Astrocyte (in vitro differentiated cells and primary cell): ENCODE measurements around the gene CNNM2. TPM values are rescaled to one million over a fixed set of nuclear protein-coding genes. Genes with fewer than 3 reads are reported as not detected.

Experiments
- DNase-seq: peaks from one replicate; pipeline ENCODE4 v3.0.0-alpha.2; 2010; ENCODE audit warnings: low read depth
- FAIRE-seq: peaks from 2 replicates; lab custom pipeline; 2011; peaks lifted over from hg19 to GRCh38; lab: Jason Lieb, UNC
- H2AFZ ChIP-seq: 2 replicates; pipeline ENCODE4 v1.6.0; 2012; ENCODE audit warnings: low read depth, low read length, inconsistent platforms
- H3K27ac ChIP-seq: 2 replicates; pipeline ENCODE4 v1.5.1; 2011; ENCODE audit warnings: low read depth, low read length, inconsistent platforms
- H3K27me3 ChIP-seq: 2 replicates; pipeline ENCODE4 v1.6.0; 2011; ENCODE audit warnings: low read length, inconsistent platforms; ENCODE audit not compliant: insufficient read depth
- H3K36me3 ChIP-seq: 2 replicates; pipeline ENCODE4 v1.5.1; 2011; ENCODE audit warnings: low read length, inconsistent platforms; ENCODE audit not compliant: insufficient read depth
- H3K4me1 ChIP-seq: 2 replicates; pipeline ENCODE4 v1.5.1; 2011; ENCODE audit warnings: low read length, inconsistent platforms; ENCODE audit not compliant: insufficient read depth
- H3K4me2 ChIP-seq: 2 replicates; pipeline ENCODE4 v1.6.0; 2012; ENCODE audit warnings: low read length, inconsistent platforms
- H3K4me3 ChIP-seq: 2 replicates; pipeline ENCODE4 v1.5.1; 2011; ENCODE audit warnings: low read depth, mild to moderate bottlenecking, low read length, inconsistent platforms; ENCODE audit not compliant: insufficient read depth
- H3K79me2 ChIP-seq: 2 replicates; pipeline ENCODE4 v1.6.0; 2012; ENCODE audit warnings: mild to moderate bottlenecking, low read length, inconsistent platforms; ENCODE audit not compliant: insufficient read depth
- H3K9ac ChIP-seq: 2 replicates; pipeline ENCODE4 v1.6.0; 2012; ENCODE audit warnings: mild to moderate bottlenecking, low read length, inconsistent platforms
- H3K9me3 ChIP-seq: 2 replicates; pipeline ENCODE4 v1.5.1; 2012; ENCODE audit warnings: low read depth, mild to moderate bottlenecking, low read length, inconsistent platforms; ENCODE audit not compliant: insufficient read depth
- H4K20me1 ChIP-seq: 2 replicates; pipeline ENCODE4 v1.6.0; 2012; ENCODE audit warnings: low read length, inconsistent platforms; ENCODE audit not compliant: insufficient read depth
- H3K27ac Mint-ChIP-seq: one replicate; pipeline ENCODE4 v1.8.0; 2021; ENCODE audit warnings: mild to moderate bottlenecking, mixed read lengths; ENCODE audit not compliant: unreplicated experiment
- H3K27me3 Mint-ChIP-seq: one replicate; pipeline ENCODE4 v1.8.0; 2021; ENCODE audit warnings: low read depth, mixed read lengths; ENCODE audit not compliant: unreplicated experiment
- H3K36me3 Mint-ChIP-seq: one replicate; pipeline ENCODE4 v1.8.0; 2021; ENCODE audit warnings: low read depth, mixed read lengths; ENCODE audit not compliant: unreplicated experiment
- H3K4me1 Mint-ChIP-seq: one replicate; pipeline ENCODE4 v1.8.0; 2021; ENCODE audit warnings: low read depth, mixed read lengths; ENCODE audit not compliant: unreplicated experiment
- H3K4me3 Mint-ChIP-seq: one replicate; pipeline ENCODE4 v1.8.0; 2021; ENCODE audit warnings: mild to moderate bottlenecking, moderate library complexity, mixed read lengths; ENCODE audit not compliant: unreplicated experiment
- H3K9me3 Mint-ChIP-seq: one replicate; pipeline ENCODE4 v1.8.0; 2021; ENCODE audit warnings: mild to moderate bottlenecking, mixed read lengths; ENCODE audit not compliant: unreplicated experiment
- EZH2 ChIP-seq: IDR thresholded peaks from 2 replicates; pipeline ENCODE4 v1.6.1; 2012; ENCODE audit warnings: mild to moderate bottlenecking, low read length, inconsistent platforms; ENCODE audit not compliant: insufficient read depth
- total RNA-seq: library from RNA; stranded (reverse); gene quantifications from 2 replicates; pipeline ENCODE4 v1.2.1, GENCODE V29; 2021
- TF ChIP-seq, protein P1 (sequence below): IDR thresholded peaks from 2 replicates; pipeline ENCODE4 v1.5.1; 2011; ENCODE audit warnings: low read depth, mild to moderate bottlenecking, inconsistent platforms, low read length, moderate library complexity; ENCODE audit not compliant: insufficient read depth

CNNM2 gene
- total RNA-seq, 1 donor from 2014 or later = 9.9 TPM

DNA sequence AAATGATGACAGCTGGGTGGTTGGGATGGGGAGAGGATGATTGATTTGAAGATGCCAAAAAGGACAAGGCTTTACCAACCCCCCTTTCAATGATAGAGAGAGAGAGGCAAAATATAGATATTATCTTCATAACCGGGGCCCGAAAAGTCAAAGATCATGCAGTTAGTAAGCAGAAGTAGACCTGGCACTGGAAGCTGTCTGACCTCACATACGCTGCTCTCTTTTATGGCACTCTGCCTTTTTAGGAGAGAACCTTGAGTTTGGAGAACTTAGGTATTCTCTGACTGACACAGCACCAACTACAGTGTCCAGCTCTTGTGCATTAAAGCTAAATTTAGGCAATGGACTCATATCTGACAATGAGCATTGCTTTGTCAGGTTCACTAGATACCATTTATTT lies 30.7 kb downstream of the CNNM2 start:
- FAIRE-seq (no peak), DNase-seq (no peak)
- no peak overlapping the region for H3K4me2 ChIP-seq
- no peaks in the 10 kb centered on the region for H3K4me1 ChIP-seq
- Mint-ChIP-seq H3K9me3 (no peaks in the 10 kb centered on the region), H3K4me1 (peaks cover 8% of the 10 kb centered on the region), H3K4me3 (no peak overlapping the region), H3K27me3 (no peaks in the 10 kb centered on the region), H3K27ac (no peak overlapping the region), H3K36me3 (no peaks in the 10 kb centered on the region)
- TF ChIP-seq, protein P1, sequence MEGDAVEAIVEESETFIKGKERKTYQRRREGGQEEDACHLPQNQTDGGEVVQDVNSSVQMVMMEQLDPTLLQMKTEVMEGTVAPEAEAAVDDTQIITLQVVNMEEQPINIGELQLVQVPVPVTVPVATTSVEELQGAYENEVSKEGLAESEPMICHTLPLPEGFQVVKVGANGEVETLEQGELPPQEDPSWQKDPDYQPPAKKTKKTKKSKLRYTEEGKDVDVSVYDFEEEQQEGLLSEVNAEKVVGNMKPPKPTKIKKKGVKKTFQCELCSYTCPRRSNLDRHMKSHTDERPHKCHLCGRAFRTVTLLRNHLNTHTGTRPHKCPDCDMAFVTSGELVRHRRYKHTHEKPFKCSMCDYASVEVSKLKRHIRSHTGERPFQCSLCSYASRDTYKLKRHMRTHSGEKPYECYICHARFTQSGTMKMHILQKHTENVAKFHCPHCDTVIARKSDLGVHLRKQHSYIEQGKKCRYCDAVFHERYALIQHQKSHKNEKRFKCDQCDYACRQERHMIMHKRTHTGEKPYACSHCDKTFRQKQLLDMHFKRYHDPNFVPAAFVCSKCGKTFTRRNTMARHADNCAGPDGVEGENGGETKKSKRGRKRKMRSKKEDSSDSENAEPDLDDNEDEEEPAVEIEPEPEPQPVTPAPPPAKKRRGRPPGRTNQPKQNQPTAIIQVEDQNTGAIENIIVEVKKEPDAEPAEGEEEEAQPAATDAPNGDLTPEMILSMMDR = no peak
- TF ChIP-seq EZH2 = no peak
- no peaks in the 10 kb centered on the region for H3K79me2 ChIP-seq
- H4K20me1 ChIP-seq = peaks cover 5% of the 10 kb centered on the region
- H3K4me3 ChIP-seq = no peak overlapping the region
- no peaks in the 10 kb centered on the region for H3K9me3 ChIP-seq
- H3K9ac ChIP-seq = no peak overlapping the region
- no peak overlapping the region for H2AFZ ChIP-seq
- no peaks in the 10 kb centered on the region for H3K36me3 ChIP-seq
- no peaks in the 10 kb centered on the region for H3K27me3 ChIP-seq
- no peak overlapping the region for H3K27ac ChIP-seq

DNA sequence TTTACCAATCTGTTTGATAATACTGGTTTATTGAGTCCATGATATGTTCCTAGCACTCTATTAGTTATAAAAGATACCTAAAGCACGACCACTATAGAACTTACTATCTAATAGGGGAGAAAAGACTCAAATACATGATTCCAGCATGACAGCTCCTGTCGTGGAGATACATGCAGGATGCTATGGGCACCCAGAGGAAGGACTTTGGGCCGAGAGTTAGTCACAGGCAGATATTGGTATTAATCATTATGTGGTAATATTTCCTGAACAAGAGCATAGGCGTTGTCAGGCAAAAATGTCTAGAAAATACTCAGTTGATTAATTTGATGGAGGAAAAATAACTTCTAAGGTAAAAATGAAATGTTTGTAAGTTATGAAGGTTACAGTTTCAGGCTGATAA lies 31.8 kb downstream of the CNNM2 start:
- Histone ChIP-seq H4K20me1 (peaks cover 5% of the 10 kb centered on the region), H3K4me1 (no peaks in the 10 kb centered on the region), H3K79me2 (no peaks in the 10 kb centered on the region), H3K27ac (no peak overlapping the region), H3K9me3 (no peaks in the 10 kb centered on the region), H3K9ac (no peak overlapping the region), H3K36me3 (no peaks in the 10 kb centered on the region), H3K27me3 (no peaks in the 10 kb centered on the region), H3K4me3 (no peak overlapping the region), H3K4me2 (no peak overlapping the region), H2AFZ (no peak overlapping the region)
- H3K27me3 Mint-ChIP-seq = no peaks in the 10 kb centered on the region
- peaks cover 6% of the 10 kb centered on the region for H3K4me1 Mint-ChIP-seq
- no peak for DNase-seq
- H3K36me3 Mint-ChIP-seq = peaks cover 4% of the 10 kb centered on the region
- peaks cover 6% of the 10 kb centered on the region for H3K9me3 Mint-ChIP-seq
- H3K27ac Mint-ChIP-seq = no peak overlapping the region
- TF ChIP-seq, protein P1 = no peak
- no peak for TF ChIP-seq EZH2
- FAIRE-seq = no peak
- no peak overlapping the region for H3K4me3 Mint-ChIP-seq

DNA sequence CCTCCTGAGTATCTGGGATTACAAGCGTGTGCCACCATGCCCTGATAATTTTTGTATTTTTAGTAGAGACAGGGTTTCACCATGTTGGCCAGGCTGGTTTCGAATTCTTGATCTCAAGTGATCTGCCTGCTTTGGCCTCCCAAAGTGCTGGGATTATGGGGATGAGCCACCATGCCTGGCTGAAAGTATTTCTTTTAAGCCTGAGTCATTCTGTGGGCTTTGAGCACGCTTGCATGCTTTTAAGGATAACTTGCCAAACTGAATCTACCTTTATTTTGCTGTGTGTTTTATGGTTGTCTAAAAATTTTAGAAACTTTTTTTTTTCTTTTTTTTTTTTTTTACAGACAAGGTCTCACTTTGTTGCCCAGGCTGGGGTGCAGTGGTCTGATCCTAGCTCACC lies 33.2 kb downstream of the CNNM2 start:
- TF ChIP-seq EZH2 = no peak
- TF ChIP-seq, protein P1 = no peak
- H3K4me2 ChIP-seq = no peak overlapping the region
- Mint-ChIP-seq H3K36me3 (peaks cover 5% of the 10 kb centered on the region), H3K27me3 (no peaks in the 10 kb centered on the region), H3K9me3 (peaks cover 7% of the 10 kb centered on the region), H3K4me1 (peaks cover under 1% of the 10 kb centered on the region), H3K27ac (no peak overlapping the region), H3K4me3 (no peak overlapping the region)
- no peak for FAIRE-seq
- no peak overlapping the region for H2AFZ ChIP-seq
- H3K4me3 ChIP-seq = no peak overlapping the region
- H3K9ac ChIP-seq = no peak overlapping the region
- no peaks in the 10 kb centered on the region for H3K4me1 ChIP-seq
- no peaks in the 10 kb centered on the region for H3K9me3 ChIP-seq
- H3K36me3 ChIP-seq = no peaks in the 10 kb centered on the region
- H4K20me1 ChIP-seq = no peaks in the 10 kb centered on the region
- no peak overlapping the region for H3K27ac ChIP-seq
- DNase-seq = no peak
- no peaks in the 10 kb centered on the region for H3K27me3 ChIP-seq
- H3K79me2 ChIP-seq = no peaks in the 10 kb centered on the region
